ENCODE results near the gene DENND2A.

The DENND2A gene

DNA sequence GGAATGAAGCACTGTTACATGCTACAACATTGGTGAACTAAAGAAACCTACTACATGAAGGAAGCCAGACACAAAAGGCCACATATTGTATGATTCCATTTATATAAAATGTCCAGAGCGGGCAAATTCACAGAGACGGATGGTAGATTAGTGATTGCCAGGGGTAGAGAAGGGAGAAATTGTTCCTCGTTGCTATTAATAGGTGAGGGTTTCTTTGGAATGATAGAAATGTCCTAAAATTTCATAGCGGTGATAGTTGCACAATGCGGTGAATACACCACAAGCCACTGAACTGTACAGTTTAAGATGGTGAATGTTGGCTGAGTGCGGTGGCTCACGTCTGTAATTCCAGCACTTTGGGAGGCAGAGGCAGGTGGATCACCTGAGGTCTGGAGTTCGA, 29.0 kb downstream of the DENND2A start:
- TF ChIP-seq CTCF (IDR thresholded peaks at IDR 0.05; ENCODE audit: insufficient read depth, low read length) (no peak), GABPA (IDR thresholded peaks at IDR 0.05; ENCODE audit: low read depth) (no peak), POLR2AphosphoS5 (IDR thresholded peaks at IDR 0.05; ENCODE audit: low read depth) (no peak), REST (IDR thresholded peaks at IDR 0.05; ENCODE audit: insufficient replicate concordance, low read depth) (no peak), SPI1 (IDR thresholded peaks at IDR 0.05; ENCODE audit: borderline replicate concordance, low read depth) (no peak)
- no peak for DNase-seq (ENCODE audit: low read depth in 1 of 2, low spot score in 1 of 2)
- Histone ChIP-seq H3K4me3 (replicated peaks; ENCODE audit: insufficient read depth, low read length) (no peak overlapping the region), H3K27me3 (ENCODE audit: insufficient read depth, poor library complexity, severe bottlenecking) (no peaks in the 10 kb centered on the region), H3K27ac (replicated peaks) (no peak overlapping the region)

- H3K27ac ChIP-seq (replicated peaks): no peak overlapping the region
- DNase-seq (ENCODE audit: low read depth in 1 of 2, low spot score in 1 of 2): no peak
Measured at GRCh38 chr7:140610204-140611165, 30.1 kb downstream of the DENND2A start.

More at GRCh38 chr7:140610204-140611165, 30.1 kb downstream of the DENND2A start:
- Histone ChIP-seq H3K4me3 (replicated peaks; ENCODE audit: insufficient read depth, low read length) (no peak overlapping the region), H3K27me3 (ENCODE audit: insufficient read depth, poor library complexity, severe bottlenecking) (no peaks in the 10 kb centered on the region)
- TF ChIP-seq GABPA (IDR thresholded peaks at IDR 0.05; ENCODE audit: low read depth): no peak
- no peak for TF ChIP-seq SPI1 (IDR thresholded peaks at IDR 0.05; ENCODE audit: borderline replicate concordance, low read depth)
- TF ChIP-seq CTCF (IDR thresholded peaks at IDR 0.05; ENCODE audit: insufficient read depth, low read length): no peak
- no peak for TF ChIP-seq REST (IDR thresholded peaks at IDR 0.05; ENCODE audit: insufficient replicate concordance, low read depth)
- no peak for TF ChIP-seq POLR2AphosphoS5 (IDR thresholded peaks at IDR 0.05; ENCODE audit: low read depth)

All from HL-60 (cell line).